Measurements from ENCODE around the gene ARIH2. TPM values are rescaled to one million over a fixed set of nuclear protein-coding genes. Genes with fewer than 3 reads are reported as not detected.

Gene ARIH2
- total RNA-seq, 1 experiment from 2014 or later, result 62.7 TPM

- no peak for DNase-seq (ENCODE audit: low spot score)
Observed at GRCh38 chr3:48929358-48930035, 10.9 kb downstream of the ARIH2 start.

- no peak for DNase-seq (ENCODE audit: low spot score)
Observed at GRCh38 chr3:48930590-48930989, 11.9 kb downstream of the ARIH2 start.

- DNase-seq (ENCODE audit: low spot score), result no peak
Observed at GRCh38 chr3:48931944-48932580, 13.4 kb downstream of the ARIH2 start.

- no peak for DNase-seq (ENCODE audit: low spot score)
Observed at GRCh38 chr3:48934333-48934991, 15.8 kb downstream of the ARIH2 start.

GRCh38 chr3:48935530-48935929, 16.9 kb downstream of the ARIH2 start:
- DNase-seq (ENCODE audit: low spot score), result no peak

GRCh38 chr3:48938156-48938555, 19.5 kb downstream of the ARIH2 start:
- no peak for DNase-seq (ENCODE audit: low spot score)

- DNase-seq (ENCODE audit: low spot score), result no peak
Observed at GRCh38 chr3:48938689-48939088, 20.0 kb downstream of the ARIH2 start.

- DNase-seq (ENCODE audit: low spot score), result no peak
Observed at GRCh38 chr3:48945432-48945831, 26.8 kb downstream of the ARIH2 start.

GRCh38 chr3:48945891-48946549, 27.4 kb downstream of the ARIH2 start:
- no peak for DNase-seq (ENCODE audit: low spot score)

GRCh38 chr3:48949376-48949717, 30.7 kb downstream of the ARIH2 start:
- no peak for DNase-seq (ENCODE audit: low spot score)

GRCh38 chr3:48950051-48950450, 31.4 kb downstream of the ARIH2 start:
- DNase-seq (ENCODE audit: low spot score), result no peak

- DNase-seq (ENCODE audit: low spot score), result no peak
Observed at GRCh38 chr3:48951764-48952163, 33.1 kb downstream of the ARIH2 start.

- no peak for DNase-seq (ENCODE audit: low spot score)
Observed at GRCh38 chr3:48952510-48953118, 34.0 kb downstream of the ARIH2 start.

GRCh38 chr3:48957006-48957705, 38.5 kb downstream of the ARIH2 start:
- no peak for DNase-seq (ENCODE audit: low spot score)

- no peak for DNase-seq (ENCODE audit: low spot score)
Observed at GRCh38 chr3:48960841-48961413, 42.3 kb downstream of the ARIH2 start.

GRCh38 chr3:48962340-48962739, 43.7 kb downstream of the ARIH2 start:
- DNase-seq (ENCODE audit: low spot score), result no peak

GRCh38 chr3:48962939-48963338, 44.3 kb downstream of the ARIH2 start:
- no peak for DNase-seq (ENCODE audit: low spot score)

GRCh38 chr3:48963591-48963990, 44.9 kb downstream of the ARIH2 start:
- no peak for DNase-seq (ENCODE audit: low spot score)

GRCh38 chr3:48966367-48966766, 47.7 kb downstream of the ARIH2 start:
- DNase-seq (ENCODE audit: low spot score), result no peak

- DNase-seq (ENCODE audit: low spot score), result no peak
Observed at GRCh38 chr3:48966876-48967361, 48.3 kb downstream of the ARIH2 start.

GRCh38 chr3:48970586-48970985, 51.9 kb downstream of the ARIH2 start:
- DNase-seq (ENCODE audit: low spot score), result no peak

Measured in H4 (cell line).